Natural killer cell (primary cell): ENCODE data around the gene KRTCAP2. TPM values are rescaled to one million over a fixed set of nuclear protein-coding genes. Genes with fewer than 3 reads are reported as not detected.
"Not testable (repeated sequence)": the region's sequence is repeated elsewhere in the genome, so short reads cannot be mapped to it uniquely, and the experiment has no call there.

Experiments
- ATAC-seq, 3 donors: fragments of 150-1000 bp in 2 of 3; fragments of 200-7000 bp in 1 of 3; cut with Tn5 transposase; 1 replicate in 1 of 3; 2 replicates in 2 of 3; pipeline ENCODE4 v1.10.0; 2021; ENCODE audit warnings: mild to moderate bottlenecking in 2 of 3, moderate library complexity in 2 of 3
- DNase-seq, 2 donors: peaks; one replicate each; pipeline versions ENCODE4 v3.0.0 to v3.0.0-alpha.2; 2013 to 2021; ENCODE audit warnings: mixed read lengths in 1 of 2
- H3K27ac ChIP-seq: one replicate; pipeline ENCODE4 v1.5.1; 2013; ENCODE audit warnings: mild to moderate bottlenecking, low read length
- H3K27me3 ChIP-seq: one replicate; pipeline ENCODE4 v1.6.1; 2013; ENCODE audit warnings: low read length; ENCODE audit not compliant: control insufficient read depth, insufficient read depth
- H3K36me3 ChIP-seq: one replicate; pipeline ENCODE4 v1.6.1; 2013; ENCODE audit warnings: low read length; ENCODE audit not compliant: control insufficient read depth, insufficient read depth
- H3K4me1 ChIP-seq: one replicate; pipeline ENCODE4 v1.6.1; 2013; ENCODE audit warnings: low read length; ENCODE audit not compliant: control insufficient read depth, insufficient read depth
- H3K4me3 ChIP-seq: one replicate; pipeline ENCODE4 v1.5.1; 2013; ENCODE audit warnings: low read length
- H3K9me3 ChIP-seq: one replicate; pipeline ENCODE4 v1.6.1; 2013; ENCODE audit warnings: low read length; ENCODE audit not compliant: control insufficient read depth, insufficient read depth
- H3K27ac Mint-ChIP-seq, 2 donors: one replicate each; pipeline ENCODE4 v1.8.0; 2022; ENCODE audit warnings: mild to moderate bottlenecking in 2 of 2, mixed read lengths in 2 of 2, moderate library complexity in 1 of 2
- H3K27me3 Mint-ChIP-seq, 2 donors: one replicate each; pipeline ENCODE4 v1.8.0; 2022; ENCODE audit warnings: low read depth in 2 of 2, mixed read lengths in 2 of 2
- H3K36me3 Mint-ChIP-seq: one replicate; pipeline ENCODE4 v1.8.0; 2022; ENCODE audit warnings: mixed read lengths
- H3K4me1 Mint-ChIP-seq, 2 donors: one replicate each; pipeline ENCODE4 v1.8.0; 2022; ENCODE audit warnings: mixed read lengths in 2 of 2
- H3K4me3 Mint-ChIP-seq: one replicate; pipeline ENCODE4 v1.8.0; 2022; ENCODE audit warnings: mild to moderate bottlenecking, moderate library complexity, mixed read lengths
- H3K9me3 Mint-ChIP-seq, 2 donors: one replicate each; pipeline ENCODE4 v1.8.0; 2022; ENCODE audit warnings: mixed read lengths in 2 of 2
- WGBS: methylation state at CpG from one replicate; pipeline ENCODE4 v1.1.7; 2013; ENCODE audit warnings: missing lambda C conversion rate; ENCODE audit not compliant: insufficient coverage; 5-methylcytosine and 5-hydroxymethylcytosine counted together
- intact Hi-C: fragments of 100-400 bp; cut with micrococcal nuclease; formaldehyde crosslinking; loops from one replicate; pipeline ENCODE4 v1.14.2; 2022
- total RNA-seq, 4 donors: library from RNA; stranded (reverse); fragments of 120-200 nt in 1 of 4; gene quantifications; one replicate each; pipeline versions ENCODE4 v1.2.3 to v1.2.4, GENCODE V29; 2013 to 2022
- TF ChIP-seq, protein P1 (sequence below): fragments of 200-600 bp; IDR thresholded peaks from one replicate; pipeline ENCODE4 v1.8.0; 2022; ENCODE audit warnings: antibody characterized with exemption

Gene KRTCAP2
- total RNA-seq, 3 donors from 2014 or later (not counting 1 experiment from before 2014, with no cell fraction given): 95.3 to 113 (median 104) TPM

DNA sequence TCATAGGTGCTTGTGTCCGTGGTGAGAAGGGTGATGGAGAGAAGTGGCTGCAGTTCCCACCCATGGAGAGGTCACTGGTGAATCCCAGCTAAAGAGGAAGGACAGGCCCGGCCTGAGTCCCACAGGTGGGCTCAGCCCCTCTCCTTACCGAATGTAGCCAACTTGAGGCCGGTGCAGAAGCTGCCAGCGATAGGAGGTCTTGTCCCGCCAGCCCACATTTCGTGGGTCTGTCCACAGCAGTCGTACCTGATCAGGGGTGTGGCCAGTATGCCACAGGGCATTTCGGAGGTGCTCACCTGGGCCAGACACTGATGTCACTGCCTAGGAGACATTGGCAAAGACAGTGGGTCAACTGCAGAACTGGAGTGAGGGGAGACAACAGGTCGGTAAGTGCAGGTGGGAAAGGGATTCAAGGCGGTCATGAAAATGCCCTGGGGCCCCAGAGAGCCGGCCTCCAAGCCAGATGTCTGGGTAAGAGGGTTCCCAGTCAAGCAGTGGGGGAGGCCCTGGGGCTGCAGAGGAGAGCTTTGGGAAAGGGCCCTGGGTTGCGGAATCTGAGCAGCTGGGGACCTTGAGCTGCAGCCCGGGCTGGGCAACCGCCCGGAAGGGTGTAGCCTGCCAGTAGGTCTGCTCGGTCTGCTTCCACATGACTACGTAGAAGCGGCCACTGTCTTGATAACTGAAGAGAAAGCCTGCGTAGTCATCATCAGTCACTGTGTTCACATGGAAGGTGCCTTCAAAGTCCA lies 24.0 kb upstream of the KRTCAP2 start:
- no peaks in the 10 kb centered on the region for H3K9me3 ChIP-seq
- H3K36me3 Mint-ChIP-seq: no peaks in the 10 kb centered on the region
- no peak overlapping the region for H3K27ac ChIP-seq
- peak overlapping the region in 1 of 2 donors; percentile 97 for H3K27ac Mint-ChIP-seq
- peaks cover 29% of the 10 kb centered on the region for H3K4me1 ChIP-seq
- no peaks in the 10 kb centered on the region for H3K27me3 ChIP-seq
- H3K9me3 Mint-ChIP-seq: no peaks in the 10 kb centered on the region
- peaks cover 15 to 31% of the 10 kb centered on the region in 2 donors for H3K4me1 Mint-ChIP-seq
- no peak overlapping the region for H3K4me3 Mint-ChIP-seq
- DNase-seq (no peak), ATAC-seq (no peak)
- 94% methylated on average over 20 of the region's 20 CpGs for WGBS
- peaks cover 0 to 16% of the 10 kb centered on the region in 2 donors for H3K27me3 Mint-ChIP-seq
- intact Hi-C loops: no loop called here
- no peaks in the 10 kb centered on the region for H3K36me3 ChIP-seq
- TF ChIP-seq, protein P1, sequence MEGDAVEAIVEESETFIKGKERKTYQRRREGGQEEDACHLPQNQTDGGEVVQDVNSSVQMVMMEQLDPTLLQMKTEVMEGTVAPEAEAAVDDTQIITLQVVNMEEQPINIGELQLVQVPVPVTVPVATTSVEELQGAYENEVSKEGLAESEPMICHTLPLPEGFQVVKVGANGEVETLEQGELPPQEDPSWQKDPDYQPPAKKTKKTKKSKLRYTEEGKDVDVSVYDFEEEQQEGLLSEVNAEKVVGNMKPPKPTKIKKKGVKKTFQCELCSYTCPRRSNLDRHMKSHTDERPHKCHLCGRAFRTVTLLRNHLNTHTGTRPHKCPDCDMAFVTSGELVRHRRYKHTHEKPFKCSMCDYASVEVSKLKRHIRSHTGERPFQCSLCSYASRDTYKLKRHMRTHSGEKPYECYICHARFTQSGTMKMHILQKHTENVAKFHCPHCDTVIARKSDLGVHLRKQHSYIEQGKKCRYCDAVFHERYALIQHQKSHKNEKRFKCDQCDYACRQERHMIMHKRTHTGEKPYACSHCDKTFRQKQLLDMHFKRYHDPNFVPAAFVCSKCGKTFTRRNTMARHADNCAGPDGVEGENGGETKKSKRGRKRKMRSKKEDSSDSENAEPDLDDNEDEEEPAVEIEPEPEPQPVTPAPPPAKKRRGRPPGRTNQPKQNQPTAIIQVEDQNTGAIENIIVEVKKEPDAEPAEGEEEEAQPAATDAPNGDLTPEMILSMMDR: no peak
- H3K4me3 ChIP-seq: no peak overlapping the region

DNA sequence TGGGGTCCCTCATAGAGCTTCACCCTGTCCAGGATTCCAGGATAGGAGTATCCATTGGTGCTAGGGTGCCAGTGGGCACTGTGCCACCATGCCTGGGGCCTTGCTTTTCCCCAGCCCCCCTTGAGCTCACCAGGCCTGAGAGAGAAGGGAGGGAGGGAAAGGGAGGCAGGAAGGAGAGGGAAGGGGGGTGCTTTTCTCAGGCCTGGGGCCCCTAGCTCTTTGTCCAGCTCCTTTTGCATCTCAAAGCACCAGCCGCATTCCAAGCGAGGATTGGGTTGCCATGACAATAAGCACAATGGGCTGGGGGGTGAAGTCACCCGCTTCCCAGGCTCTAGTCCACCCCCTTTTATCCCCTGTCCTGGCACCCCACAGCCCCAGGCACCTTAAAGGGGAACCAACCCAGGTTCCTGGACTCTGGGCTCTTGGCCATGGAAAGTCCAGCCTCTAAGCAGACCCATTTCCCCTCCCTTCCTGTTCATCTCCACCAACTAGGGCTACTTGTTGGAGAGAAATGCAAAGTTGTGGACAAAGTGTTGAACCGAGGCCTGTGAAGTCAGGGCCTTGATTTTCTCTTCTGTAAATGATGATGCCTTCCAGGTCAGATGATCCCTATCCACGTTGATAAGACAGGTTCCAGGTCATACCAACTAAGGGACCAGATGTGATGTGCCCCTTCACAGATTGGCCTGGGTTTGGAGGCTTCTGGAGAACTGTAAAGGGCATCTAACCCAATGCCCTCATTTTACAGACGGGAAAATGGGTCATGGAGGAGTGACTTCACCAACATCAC lies 23.2 kb upstream of the KRTCAP2 start:
- intact Hi-C loops: no loop called here
- no peak overlapping the region for H3K27ac ChIP-seq
- no peaks in the 10 kb centered on the region for H3K36me3 ChIP-seq
- no peaks in the 10 kb centered on the region for H3K27me3 ChIP-seq
- peaks cover 30% of the 10 kb centered on the region for H3K4me1 ChIP-seq
- no peak for DNase-seq
- ATAC-seq: no peak
- no peaks in the 10 kb centered on the region for H3K9me3 ChIP-seq
- no peaks in the 10 kb centered on the region for H3K36me3 Mint-ChIP-seq
- H3K27me3 Mint-ChIP-seq: peaks cover 0 to 16% of the 10 kb centered on the region in 2 donors
- H3K4me3 ChIP-seq: no peak overlapping the region
- peaks cover 15 to 33% of the 10 kb centered on the region in 2 donors for H3K4me1 Mint-ChIP-seq
- peak overlapping the region in 1 of 2 donors; percentile 97 for H3K27ac Mint-ChIP-seq
- WGBS: 90% methylated on average over 5 of the region's 6 CpGs
- H3K9me3 Mint-ChIP-seq: no peaks in the 10 kb centered on the region
- H3K4me3 Mint-ChIP-seq: peak overlapping the region; percentile 35
- TF ChIP-seq, protein P1: no peak

DNA sequence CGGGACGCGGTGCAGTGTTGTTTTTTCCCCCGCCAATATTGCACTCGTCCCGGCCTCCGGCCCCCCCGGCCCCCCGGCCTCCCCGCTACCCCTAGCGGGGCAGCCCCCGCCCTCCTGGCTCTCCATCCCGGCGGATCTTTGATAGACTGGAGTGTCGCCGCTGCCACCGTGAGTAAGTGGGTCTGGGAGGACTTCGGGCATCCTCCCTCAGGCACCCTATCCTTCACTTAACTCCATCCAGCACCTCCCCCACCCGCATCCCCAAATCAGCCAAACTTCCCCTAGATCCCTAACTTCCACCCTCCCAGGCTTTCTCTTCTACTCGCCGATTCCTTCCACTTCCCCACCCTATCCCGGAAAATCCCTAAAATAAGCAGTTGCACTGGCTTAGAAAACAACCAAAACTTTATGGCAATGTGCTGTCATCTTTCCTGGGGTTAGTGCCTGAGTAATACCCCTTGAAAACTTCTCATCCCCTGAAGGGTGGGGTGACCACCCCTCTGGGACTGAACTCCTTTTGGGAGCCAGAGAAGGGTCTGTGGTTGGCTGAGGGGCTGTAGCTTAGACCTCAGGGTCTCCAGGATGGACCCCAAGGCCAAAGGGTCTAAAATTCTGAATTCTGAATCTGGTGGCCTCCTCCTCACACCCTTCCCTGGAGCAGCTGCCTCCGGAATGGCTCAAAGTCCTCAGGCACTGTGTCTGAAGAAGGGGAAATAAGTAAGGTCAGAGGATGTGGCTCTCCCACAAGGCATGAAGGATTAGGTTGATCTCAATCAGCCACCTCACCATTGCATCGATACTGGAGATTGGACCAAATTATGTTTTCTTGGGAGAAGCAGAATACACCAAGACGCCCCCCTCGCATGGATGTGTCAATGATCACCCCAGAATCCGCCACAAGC lies 22.3 kb upstream of the KRTCAP2 start:
- H3K4me1 ChIP-seq: peaks cover 30% of the 10 kb centered on the region
- TF ChIP-seq, protein P1: no peak
- 42% methylated on average over 26 of the region's 27 CpGs for WGBS
- H3K4me3 ChIP-seq: no peak overlapping the region
- no peak overlapping the region for H3K27ac ChIP-seq
- no peaks in the 10 kb centered on the region for H3K9me3 ChIP-seq
- no peaks in the 10 kb centered on the region for H3K27me3 ChIP-seq
- DNase-seq (no peak), ATAC-seq (no peak)
- intact Hi-C loops: no loop called here
- Mint-ChIP-seq H3K4me3 (peak overlapping the region; percentile 35), H3K4me1 (peaks cover 15 to 33% of the 10 kb centered on the region in 2 donors), H3K27ac (peak overlapping the region in 1 of 2 donors; percentile 97), H3K36me3 (no peaks in the 10 kb centered on the region), H3K9me3 (no peaks in the 10 kb centered on the region), H3K27me3 (peaks cover 0 to 16% of the 10 kb centered on the region in 2 donors)
- no peaks in the 10 kb centered on the region for H3K36me3 ChIP-seq

DNA sequence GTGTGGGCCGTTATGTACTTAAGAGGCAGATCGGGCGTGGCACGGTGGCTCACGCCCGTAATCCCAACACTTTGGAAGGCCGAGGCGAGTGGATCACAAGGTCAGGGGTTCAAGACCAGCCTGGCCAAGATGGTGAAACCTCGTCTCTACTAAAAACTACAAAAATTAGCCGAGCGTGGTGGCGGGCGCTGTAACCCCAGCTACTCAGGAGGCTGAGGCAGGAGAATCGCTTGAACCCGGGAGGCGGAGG lies 20.8 kb upstream of the KRTCAP2 start:
- WGBS: 6% methylated on average over 16 of the region's 16 CpGs
- DNase-seq, H3K9me3 Mint-ChIP-seq, H3K36me3 Mint-ChIP-seq, H3K36me3 ChIP-seq, ATAC-seq, H3K9me3 ChIP-seq, H3K27me3 ChIP-seq: not testable (repeated sequence)
- intact Hi-C loops: loop anchor here (5.0 kb wide), 2 partner anchors 33 to 48 kb away; a partner anchor contains a TSS
- Mint-ChIP-seq H3K27ac (peak overlapping the region; percentile 82 to 97), H3K27me3 (peaks cover 0 to 16% of the 10 kb centered on the region in 2 donors), H3K4me1 (peaks cover 15 to 33% of the 10 kb centered on the region in 2 donors), H3K4me3 (peak overlapping the region; percentile 90)
- Histone ChIP-seq H3K4me3 (peak overlapping the region; percentile 27), H3K27ac (peak overlapping the region; percentile 5), H3K4me1 (peaks cover 30% of the 10 kb centered on the region)
